ENCODE data around the gene NEK10.

The NEK10 gene

DNA sequence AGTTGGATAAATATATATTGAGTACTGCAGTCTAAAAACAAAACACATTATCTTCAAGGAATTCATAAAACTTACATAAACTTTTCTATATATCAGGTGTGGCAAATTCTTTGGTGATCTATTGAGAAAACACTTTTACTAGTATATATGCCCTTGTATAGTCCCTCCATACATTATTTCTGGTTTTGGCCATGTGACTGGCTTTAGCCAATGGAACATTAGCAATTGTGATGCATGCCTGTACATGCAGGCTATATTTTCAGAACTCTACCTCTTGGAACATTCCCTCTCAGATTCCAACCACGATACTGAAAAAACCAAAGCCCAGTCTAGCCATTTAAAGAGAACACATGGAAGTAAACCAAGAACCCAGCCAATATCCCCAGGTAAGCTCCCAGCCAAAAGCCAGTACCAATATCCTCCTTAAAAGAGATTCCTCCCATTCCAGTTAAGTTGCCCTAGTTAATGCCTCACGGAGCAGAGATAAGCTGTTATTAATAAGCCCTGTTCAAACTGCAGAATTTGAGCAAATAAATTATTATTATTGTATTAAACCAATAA is 152.8 kb downstream of the NEK10 start:
- Histone ChIP-seq H3K27me3 (no peaks in the 10 kb centered on the region), H3K36me3 (no peaks in the 10 kb centered on the region), H3K4me3 (ENCODE audit: low read depth, low read length) (no peak overlapping the region), H3K9me3 (no peaks in the 10 kb centered on the region), H3K4me1 (no peaks in the 10 kb centered on the region)
- no peak for DNase-seq
- TF ChIP-seq, protein P1, sequence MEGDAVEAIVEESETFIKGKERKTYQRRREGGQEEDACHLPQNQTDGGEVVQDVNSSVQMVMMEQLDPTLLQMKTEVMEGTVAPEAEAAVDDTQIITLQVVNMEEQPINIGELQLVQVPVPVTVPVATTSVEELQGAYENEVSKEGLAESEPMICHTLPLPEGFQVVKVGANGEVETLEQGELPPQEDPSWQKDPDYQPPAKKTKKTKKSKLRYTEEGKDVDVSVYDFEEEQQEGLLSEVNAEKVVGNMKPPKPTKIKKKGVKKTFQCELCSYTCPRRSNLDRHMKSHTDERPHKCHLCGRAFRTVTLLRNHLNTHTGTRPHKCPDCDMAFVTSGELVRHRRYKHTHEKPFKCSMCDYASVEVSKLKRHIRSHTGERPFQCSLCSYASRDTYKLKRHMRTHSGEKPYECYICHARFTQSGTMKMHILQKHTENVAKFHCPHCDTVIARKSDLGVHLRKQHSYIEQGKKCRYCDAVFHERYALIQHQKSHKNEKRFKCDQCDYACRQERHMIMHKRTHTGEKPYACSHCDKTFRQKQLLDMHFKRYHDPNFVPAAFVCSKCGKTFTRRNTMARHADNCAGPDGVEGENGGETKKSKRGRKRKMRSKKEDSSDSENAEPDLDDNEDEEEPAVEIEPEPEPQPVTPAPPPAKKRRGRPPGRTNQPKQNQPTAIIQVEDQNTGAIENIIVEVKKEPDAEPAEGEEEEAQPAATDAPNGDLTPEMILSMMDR (IDR thresholded peaks at IDR 0.05; ENCODE audit: low read depth, low read length), result no peak

DNA sequence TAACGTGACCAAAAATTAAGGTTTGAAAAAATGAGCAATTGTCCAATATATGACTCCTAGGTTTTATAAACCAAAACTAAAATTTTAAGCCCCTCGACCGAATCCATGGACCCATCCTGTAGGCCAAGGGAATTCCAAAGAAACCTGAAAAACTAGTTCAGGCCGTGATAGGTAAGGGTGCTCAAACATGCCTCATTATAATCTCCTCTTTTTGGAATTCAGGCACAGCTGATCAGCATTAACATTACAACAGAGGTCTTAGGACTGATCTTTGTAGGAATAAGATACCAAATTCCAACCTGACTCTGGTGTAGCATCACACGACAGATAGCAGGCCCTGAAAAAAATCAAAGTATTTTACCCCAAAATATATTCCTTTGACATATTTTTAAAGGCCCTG is 155.7 kb downstream of the NEK10 start:
- no peak overlapping the region for H3K4me3 ChIP-seq (ENCODE audit: low read depth, low read length)
- no peak for DNase-seq
- no peaks in the 10 kb centered on the region for H3K9me3 ChIP-seq
- H3K4me1 ChIP-seq, result no peaks in the 10 kb centered on the region
- H3K27me3 ChIP-seq, result no peaks in the 10 kb centered on the region
- no peaks in the 10 kb centered on the region for H3K36me3 ChIP-seq
- TF ChIP-seq, protein P1 (IDR thresholded peaks at IDR 0.05; ENCODE audit: low read depth, low read length), result no peak

DNA sequence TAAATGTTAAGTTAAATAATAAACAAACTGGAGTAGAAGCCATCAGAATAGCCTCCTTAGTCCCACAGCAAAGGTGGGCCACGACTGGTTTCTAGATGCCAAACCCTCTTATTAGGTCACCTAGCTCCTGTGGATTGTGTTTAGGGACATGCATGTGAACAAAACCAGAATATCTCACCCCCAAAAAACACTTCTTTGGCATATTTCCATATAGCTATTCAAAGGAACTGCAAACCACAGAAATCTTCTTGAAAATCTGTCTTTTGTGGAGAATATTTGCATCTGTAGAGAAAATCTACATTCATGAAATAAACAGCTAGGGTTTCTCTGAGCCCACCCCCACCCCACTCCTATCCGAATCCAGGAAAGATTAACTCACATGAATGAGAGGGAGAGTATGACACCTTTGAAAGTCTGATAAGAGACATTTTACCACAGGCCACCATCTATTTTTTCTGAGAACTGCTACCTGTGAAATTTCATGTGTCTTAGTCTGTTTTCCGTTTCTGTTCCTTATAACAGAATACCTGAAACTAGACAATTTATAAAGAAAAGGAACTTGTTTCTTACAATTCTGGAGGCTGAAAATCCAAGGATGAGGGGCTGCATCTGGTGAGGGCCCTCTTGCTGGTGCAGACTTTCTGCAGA is 159.4 kb downstream of the NEK10 start:
- H3K27me3 ChIP-seq, result no peaks in the 10 kb centered on the region
- no peak for DNase-seq
- no peak overlapping the region for H3K4me3 ChIP-seq (ENCODE audit: low read depth, low read length)
- H3K9me3 ChIP-seq, result no peaks in the 10 kb centered on the region
- TF ChIP-seq, protein P1 (IDR thresholded peaks at IDR 0.05; ENCODE audit: low read depth, low read length), result no peak
- no peaks in the 10 kb centered on the region for H3K36me3 ChIP-seq
- H3K4me1 ChIP-seq, result no peaks in the 10 kb centered on the region

DNA sequence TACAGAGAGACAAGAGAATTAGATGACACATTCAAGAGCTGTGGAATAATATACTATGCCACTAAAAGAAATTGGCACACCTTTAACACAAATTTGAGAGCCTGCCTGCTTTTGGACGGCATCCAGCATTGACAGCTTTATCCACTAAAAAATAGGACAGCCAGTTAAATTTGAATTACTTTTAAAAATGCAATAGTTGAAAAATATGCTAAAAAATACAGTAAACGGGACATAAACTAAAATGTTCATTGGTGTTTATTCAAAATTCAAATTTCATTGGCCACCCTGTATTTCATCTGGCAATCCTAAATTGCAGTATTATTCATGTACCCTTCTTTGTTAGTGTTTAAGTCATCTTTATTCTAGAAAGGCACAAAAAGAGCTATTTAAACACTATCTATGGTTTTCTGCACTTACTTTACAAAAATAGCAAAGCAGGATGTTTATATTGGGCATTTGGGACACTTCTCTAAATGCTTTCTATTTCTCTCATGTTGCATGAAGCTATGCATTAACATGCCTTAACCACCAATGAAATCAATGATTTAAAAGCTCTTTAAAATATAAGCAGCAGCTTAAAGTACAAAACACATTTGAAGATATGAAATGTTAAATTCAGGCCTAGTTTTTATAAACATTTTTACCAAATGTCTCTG is 160.1 kb downstream of the NEK10 start:
- Histone ChIP-seq H3K27me3 (no peaks in the 10 kb centered on the region), H3K36me3 (no peaks in the 10 kb centered on the region), H3K4me3 (ENCODE audit: low read depth, low read length) (no peak overlapping the region), H3K9me3 (no peaks in the 10 kb centered on the region), H3K4me1 (no peaks in the 10 kb centered on the region)
- no peak for DNase-seq
- TF ChIP-seq, protein P1 (IDR thresholded peaks at IDR 0.05; ENCODE audit: low read depth, low read length), result no peak

DNA sequence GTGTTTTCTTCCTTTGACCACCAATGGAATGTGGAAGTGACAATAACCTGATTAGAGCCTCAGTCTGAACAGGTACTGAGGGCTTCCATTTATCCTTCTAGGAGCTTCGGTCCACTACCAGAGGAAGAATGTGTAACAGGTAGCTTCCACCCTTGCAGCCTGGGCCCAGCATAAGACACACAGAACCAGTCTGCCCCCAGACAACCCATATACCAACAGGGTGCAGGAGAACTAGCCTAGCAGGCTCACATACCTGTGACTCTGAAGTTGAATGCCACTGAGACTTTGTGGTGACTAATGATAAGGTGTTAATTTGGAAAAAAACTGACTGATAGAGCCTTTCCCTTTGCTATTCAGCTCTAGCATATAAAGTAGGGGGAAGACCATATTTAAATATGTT is 166.2 kb downstream of the NEK10 start:
- Histone ChIP-seq H3K9me3 (no peaks in the 10 kb centered on the region), H3K4me3 (ENCODE audit: low read depth, low read length) (no peak overlapping the region), H3K36me3 (no peaks in the 10 kb centered on the region), H3K27me3 (no peaks in the 10 kb centered on the region), H3K4me1 (no peaks in the 10 kb centered on the region)
- no peak for DNase-seq
- TF ChIP-seq, protein P1 (IDR thresholded peaks at IDR 0.05; ENCODE audit: low read depth, low read length), result no peak

DNA sequence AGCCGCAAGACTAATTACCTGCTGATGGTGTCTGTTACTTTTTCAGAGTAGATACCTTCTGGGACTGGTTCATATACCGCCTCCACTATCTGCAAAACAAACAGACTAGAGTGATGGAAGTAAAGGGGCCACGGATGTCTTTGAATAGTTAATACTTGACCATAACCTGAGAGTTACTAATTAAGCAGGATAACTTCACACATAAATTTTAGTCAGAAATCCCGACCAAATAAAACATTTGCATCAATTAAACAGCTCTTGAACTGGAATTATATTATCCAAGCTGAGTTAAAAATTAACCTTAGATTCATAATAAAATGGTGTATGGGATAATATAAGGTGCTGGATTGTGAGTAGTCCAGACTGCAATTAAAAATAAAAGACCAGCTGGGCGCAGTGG is 167.7 kb downstream of the NEK10 start:
- no peaks in the 10 kb centered on the region for H3K9me3 ChIP-seq
- DNase-seq, result no peak
- TF ChIP-seq, protein P1 (IDR thresholded peaks at IDR 0.05; ENCODE audit: low read depth, low read length), result no peak
- H3K4me1 ChIP-seq, result no peaks in the 10 kb centered on the region
- no peaks in the 10 kb centered on the region for H3K27me3 ChIP-seq
- no peak overlapping the region for H3K4me3 ChIP-seq (ENCODE audit: low read depth, low read length)
- no peaks in the 10 kb centered on the region for H3K36me3 ChIP-seq

Measured in BE2C (cell line).